NOMO-1 treated with dmso at 0.1 percent for 144 hours (cell line): ENCODE results near the gene MTARC2.

Experiments
- DNase-seq: peaks from one replicate; lab custom pipeline; 2025; ENCODE audit not compliant: unreplicated experiment; lab: John Stamatoyannopoulos, UW

MTARC2 gene

GRCh38 chr1:220797044-220797443, 48.9 kb downstream of the MTARC2 start:
- no peak for DNase-seq

DNA sequence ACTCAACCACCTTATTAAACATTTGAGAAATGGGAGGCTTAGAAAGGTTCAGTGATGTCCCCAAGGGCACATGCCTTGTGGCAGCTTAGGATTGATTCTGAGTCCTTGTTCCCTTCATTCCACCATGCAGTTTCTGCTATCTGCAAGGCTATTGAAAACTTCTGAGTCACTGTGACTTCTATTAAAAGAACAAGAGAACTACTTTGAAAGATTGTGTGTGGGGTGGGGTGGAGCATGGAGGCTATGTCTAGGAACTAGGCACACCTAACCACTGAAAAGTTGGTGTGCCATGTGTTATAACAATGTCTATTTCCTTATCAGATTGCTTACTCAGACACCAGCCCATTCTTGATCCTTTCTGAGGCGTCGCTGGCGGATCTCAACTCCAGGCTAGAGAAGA, 49.4 kb downstream of the MTARC2 start:
- no peak for DNase-seq

DNA sequence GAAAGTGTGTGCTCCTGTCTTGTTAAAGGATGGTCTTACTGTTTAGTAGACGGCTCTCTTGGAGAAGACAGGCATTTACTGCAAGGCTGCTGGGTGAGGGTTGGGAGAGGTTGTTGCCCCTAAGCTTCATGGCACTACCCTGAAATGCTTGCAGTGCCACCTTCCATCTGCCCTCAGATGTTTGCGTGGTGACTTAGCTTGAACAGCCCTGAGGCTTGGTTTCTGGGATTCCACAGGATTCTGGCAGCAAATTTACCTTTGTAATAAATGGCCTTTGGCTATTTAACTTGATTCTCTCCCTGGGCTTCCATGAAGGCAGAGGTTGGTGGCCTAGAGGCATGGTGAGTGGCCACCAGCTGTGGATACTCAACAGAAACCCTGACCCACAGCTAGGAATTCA, 50.2 kb downstream of the MTARC2 start:
- no peak for DNase-seq

GRCh38 chr1:220800262-220800661, 52.1 kb downstream of the MTARC2 start:
- DNase-seq, result no peak

DNA sequence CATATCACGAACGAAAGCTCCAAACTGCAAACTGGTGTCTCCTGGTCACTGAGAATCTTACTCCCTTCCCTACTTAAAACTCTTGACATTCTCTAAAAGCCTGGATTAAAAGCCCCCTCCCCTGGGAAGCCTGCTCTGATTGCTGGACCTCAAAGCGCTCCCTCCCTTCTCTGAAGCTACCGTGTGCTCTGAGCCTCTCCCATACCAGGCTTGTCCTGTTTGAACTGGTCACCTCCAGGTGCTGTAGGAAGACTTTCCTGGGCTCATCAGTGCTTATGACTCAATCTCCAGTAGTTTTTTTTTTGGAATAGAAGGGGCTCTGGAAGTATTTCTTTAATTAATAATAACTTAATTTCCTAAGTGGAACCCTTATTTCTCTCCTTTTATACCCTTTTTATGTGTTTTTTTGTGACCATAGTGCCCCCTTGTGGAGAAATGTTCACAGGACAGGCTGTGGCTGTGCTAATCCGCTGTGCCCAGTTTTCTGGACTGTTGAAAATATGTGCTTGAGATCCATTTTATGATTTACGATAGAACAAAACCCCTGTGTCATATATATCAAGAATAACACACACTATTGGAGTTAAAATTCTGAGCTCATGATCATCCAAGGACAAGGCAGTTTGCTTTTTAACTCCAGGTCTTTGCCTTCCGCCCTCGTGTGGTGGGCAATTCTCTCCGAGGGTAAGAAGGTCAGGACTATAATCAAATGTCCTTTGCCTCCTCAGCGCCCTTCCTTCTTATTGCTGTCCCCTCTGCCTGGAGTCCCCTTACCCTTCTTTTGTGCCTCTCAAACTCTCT, 55.5 kb downstream of the MTARC2 start:
- DNase-seq, result no peak

DNA sequence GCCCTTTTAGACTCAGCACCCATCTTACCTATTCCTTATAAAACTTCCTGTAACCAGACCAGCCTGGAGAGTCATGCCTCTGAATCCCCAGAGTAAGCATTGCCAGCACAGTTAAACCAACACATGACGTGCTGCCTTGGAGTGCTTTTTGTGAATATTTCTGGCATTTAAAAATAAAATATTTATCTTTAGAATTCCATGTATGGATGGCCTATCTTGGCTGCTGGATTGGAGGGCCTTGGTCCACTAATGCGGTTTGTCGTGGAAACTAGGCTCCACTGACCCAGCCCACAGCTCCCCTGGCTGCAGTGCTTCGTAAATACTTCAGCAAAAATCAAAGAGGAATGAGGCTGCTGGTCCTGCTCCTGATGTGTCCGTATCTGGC, 56.1 kb downstream of the MTARC2 start:
- no peak for DNase-seq

DNA sequence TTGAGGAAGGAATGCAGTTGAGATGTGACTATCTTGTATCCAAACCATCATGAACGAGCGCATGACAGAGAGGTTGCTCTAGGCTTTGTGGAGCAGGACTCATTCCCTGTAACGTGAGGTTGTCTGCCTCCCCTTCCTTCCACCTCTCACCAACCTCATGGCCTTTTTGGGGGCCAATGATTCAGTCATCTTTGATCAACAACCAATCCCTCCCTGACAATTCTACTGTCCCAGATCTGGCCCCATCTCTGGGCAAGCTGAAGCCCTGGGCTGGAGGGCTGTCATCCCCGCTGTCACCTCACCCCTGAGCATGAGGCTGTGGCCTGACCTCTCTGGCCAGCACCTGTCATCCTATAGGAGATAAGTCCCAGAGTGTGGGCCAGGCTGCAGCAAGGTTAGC, 58.3 kb downstream of the MTARC2 start:
- DNase-seq, result no peak

- DNase-seq, result no peak
Observed at GRCh38 chr1:220807726-220808125, 59.6 kb downstream of the MTARC2 start.

DNA sequence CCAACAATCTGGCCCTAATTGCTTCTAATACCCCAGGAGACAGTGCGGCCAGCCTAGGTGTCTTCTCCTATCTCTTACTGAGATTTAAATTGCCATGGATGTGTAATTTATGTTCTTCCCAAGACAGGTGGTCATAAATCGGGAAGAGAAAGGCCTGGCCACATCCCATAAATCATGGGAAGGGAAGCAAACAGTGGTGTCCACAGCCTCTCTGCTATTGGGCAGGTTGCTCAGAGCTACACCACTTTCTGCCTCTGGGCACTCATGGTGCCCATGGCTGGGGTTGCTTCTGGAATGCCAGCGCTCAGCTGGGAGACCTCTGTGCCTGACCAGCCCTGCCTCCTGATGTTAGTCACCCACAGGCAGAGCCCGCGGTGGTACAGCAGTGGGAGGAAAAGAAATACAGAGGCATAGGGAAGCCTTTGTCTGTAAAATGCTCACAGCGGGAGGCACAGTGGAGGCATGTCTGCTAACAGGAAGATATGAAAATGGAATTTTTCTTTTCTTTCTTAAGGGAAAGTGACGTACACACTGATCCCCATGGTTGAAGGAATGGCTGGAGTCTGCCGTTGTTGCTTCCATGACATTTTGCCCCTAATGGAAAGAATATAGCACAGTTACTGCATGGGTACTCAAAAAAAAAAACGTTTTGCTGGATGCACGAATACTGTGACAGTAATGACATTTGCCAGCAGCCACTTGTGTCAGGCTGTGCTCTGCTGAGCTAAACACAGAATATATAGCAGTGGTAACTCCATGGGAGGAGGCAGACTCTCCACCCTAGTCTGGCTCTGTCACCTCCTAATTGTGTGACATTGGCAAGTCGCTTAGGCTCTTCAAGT, 60.4 kb downstream of the MTARC2 start:
- DNase-seq, result no peak

GRCh38 chr1:220809187-220809550, 61.0 kb downstream of the MTARC2 start:
- DNase-seq, result no peak

DNA sequence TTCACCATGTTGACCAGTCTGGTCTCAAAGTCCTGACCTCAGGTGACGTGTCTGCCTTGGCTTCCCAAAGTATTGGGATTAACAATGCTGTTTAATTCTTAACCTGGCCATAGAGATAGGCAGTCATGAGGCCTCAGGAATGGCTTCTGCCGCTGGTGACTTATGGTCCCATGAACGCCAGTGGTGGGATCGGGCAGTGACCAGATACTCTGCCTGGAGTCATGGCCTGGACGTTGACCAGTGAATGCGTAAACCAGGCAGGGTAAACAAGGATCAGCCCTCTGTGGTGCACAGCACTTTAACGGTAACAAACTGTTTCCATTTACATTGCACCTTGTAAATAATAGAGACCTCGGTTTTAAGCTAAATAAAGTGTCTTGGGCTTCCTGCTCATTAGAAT, 61.6 kb downstream of the MTARC2 start:
- DNase-seq, result no peak

DNA sequence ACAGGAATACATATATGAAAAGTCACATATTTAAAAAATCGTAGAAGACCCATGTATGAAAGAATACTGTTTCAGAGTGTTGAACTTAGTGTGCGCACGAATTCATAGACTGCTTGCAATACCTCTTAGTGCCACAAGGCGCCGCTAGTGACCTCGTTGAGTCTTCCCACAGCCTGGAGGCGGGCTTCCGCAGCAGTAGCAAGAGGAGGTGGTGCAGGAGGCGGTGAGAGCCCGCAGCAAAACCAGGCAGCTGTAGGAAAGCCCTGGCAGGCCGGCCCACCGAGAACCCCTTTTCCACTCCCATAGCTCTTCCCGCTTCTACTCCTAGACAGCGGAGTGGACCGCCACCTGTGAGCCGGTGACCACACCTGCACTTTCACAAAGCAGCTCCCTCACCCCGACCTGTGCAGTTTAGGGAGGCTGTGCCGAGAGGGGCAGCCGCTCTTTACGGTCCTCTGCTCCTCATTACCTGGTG, 62.1 kb downstream of the MTARC2 start:
- DNase-seq, result no peak

DNA sequence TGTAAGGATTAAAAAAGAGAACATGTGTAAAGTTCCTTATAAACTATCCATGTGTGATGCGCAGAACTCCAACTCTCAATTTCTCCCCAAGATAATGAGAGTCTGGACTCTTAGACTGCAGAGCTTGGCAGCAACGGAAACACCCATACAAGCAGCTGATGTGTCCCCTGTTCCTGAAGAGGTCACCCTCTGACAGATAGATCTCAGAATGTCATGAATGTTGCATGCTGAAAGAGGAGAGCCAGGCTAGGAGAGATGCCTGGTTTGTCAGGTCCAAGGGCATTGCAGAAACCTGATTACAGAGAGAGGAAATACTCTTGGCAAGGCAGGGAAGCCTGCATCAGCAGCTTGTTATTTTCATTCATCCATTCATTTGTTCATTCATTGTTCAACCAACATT, 62.8 kb downstream of the MTARC2 start:
- no peak for DNase-seq

GRCh38 chr1:220811695-220812094, 63.6 kb downstream of the MTARC2 start:
- DNase-seq, result no peak

GRCh38 chr1:220812308-220812707, 64.2 kb downstream of the MTARC2 start:
- DNase-seq, result no peak

DNA sequence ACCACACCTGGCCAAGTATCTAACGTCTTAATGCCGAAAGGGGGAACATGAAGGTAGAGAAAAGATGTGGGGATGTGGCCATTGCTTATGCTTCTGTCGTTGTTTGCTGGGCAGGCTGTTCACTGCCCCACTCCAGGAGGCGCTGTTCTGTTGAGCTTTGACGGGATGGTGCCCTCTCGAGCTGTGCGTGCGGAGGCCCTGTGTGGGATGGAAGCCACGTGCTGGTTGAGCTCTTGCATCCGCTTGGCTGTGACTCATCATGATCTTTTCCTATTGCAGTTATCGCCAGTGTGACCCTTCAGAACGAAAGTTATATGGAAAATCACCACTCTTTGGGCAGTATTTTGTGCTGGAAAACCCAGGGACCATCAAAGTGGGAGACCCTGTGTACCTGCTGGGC, 64.9 kb downstream of the MTARC2 start:
- no peak for DNase-seq

GRCh38 chr1:220815409-220815808, 67.3 kb downstream of the MTARC2 start:
- no peak for DNase-seq

GRCh38 chr1:220817907-220818306, 69.8 kb downstream of the MTARC2 start:
- DNase-seq, result no peak

GRCh38 chr1:220818421-220819173, 70.5 kb downstream of the MTARC2 start:
- no peak for DNase-seq

DNA sequence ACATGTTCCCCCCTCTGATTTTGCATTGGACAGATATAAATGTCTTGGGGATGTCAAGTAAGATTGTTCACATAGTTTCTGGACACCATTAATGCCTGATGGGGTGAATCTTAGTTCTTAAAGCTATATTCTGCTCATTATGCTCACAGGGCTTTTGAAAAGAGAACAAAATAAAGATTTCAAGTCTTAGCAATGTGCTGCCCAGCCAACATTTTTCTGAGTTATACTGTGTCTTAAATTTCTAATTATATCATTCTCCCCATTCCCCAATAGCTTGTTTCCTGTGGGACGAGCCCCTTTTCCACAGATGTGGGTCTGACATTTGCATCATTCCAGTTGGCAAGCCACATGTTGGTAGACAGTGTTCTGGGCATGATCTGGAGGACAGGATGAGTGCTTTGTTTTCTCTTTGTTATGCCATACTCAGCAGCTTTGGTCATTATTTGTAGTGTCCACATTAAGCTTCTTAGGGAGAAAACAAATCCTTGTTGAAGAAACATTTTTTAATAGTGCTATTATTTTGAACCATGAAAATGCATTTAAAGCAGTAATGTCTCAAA, 71.4 kb downstream of the MTARC2 start:
- no peak for DNase-seq
